ENCODE measurements around the gene KDM4B. TPM values are rescaled to one million over a fixed set of nuclear protein-coding genes. Genes with fewer than 3 reads are reported as not detected.

KDM4B gene
- total RNA-seq, 2 donors from 2014 or later: 49.1 to 54.0 TPM

DNA sequence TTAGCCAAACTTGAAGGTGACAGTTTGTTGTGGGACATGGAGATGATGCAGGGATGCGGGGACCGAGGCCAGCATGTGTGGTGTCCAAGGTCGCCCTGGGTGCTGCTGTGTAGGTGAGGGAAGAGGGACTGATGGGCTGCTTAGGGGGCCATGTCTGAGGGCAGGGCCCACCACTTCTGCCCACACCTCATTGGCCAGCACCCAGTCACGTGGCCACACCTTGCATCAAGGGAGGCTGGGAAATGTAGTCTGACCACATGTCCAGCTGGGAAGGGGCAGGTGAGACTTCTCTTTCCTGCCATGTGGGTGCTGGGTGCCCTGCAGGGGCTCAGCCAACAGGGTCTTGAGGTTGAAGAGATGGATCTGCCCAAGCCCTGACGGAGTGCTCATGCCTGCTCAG, 88.9 kb downstream of the KDM4B start:
- no peak overlapping the region for H3K4me3 ChIP-seq
- H3K36me3 ChIP-seq: peaks cover 10% of the 10 kb centered on the region
- no peak overlapping the region for H3K27ac ChIP-seq
- no peak for TF ChIP-seq CTCF (IDR thresholded peaks at IDR 0.05)
- no peaks in the 10 kb centered on the region for H3K27me3 ChIP-seq (replicated peaks; ENCODE audit: insufficient read depth)
- DNase-seq (ENCODE audit: low spot score) (no peak), ATAC-seq (ENCODE audit: insufficient number of reproducible peaks, low FRiP score, low read depth) (no peak)
- H3K4me1 ChIP-seq (ENCODE audit: control insufficient read depth in 1 of 2, low read depth in 2 of 2): peaks cover 0 to 16% of the 10 kb centered on the region in 2 donors
- peaks cover 5% of the 10 kb centered on the region for H3K9me3 ChIP-seq

DNA sequence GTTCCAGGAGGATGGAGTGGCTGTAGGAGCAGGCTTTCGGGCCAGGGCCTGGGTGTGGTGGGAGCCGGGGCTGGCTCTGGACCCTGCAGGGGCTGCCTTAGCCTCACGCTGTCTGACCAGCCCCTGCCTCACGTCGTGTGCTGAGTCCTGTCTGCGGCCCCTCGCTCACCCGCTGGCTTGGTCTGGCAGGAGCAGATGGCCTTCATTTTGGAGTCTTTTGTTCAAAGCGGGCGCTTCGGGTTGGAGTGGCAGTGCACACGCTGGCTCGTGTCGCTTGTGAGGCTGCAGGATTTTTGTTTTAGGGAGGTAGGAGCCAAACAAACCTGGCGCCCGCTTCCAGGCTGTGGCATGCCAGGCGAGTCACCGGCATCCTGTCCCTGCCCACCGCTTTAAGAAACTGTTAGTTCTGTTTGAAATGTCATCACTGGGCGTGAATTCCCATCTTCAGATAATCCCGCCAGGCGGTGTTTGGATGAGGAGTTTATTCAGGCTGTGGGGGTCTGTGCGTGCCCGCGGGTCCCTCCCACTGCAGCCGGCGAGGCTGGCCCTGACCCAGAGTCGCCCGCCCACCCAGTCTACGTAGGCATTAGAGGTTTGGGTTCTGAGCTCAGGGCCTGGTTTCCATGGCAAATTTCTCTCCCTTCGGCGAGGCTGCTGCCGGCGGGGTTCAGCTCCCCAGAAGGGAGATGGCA, 89.8 kb downstream of the KDM4B start:
- ATAC-seq (ENCODE audit: insufficient number of reproducible peaks, low FRiP score, low read depth): no peak
- peaks cover 5% of the 10 kb centered on the region for H3K9me3 ChIP-seq
- no peak for TF ChIP-seq CTCF (IDR thresholded peaks at IDR 0.05)
- H3K36me3 ChIP-seq: peaks cover 10% of the 10 kb centered on the region
- DNase-seq (ENCODE audit: low spot score): no peak
- peaks cover 0 to 16% of the 10 kb centered on the region in 2 donors for H3K4me1 ChIP-seq (ENCODE audit: control insufficient read depth in 1 of 2, low read depth in 2 of 2)
- no peak overlapping the region for H3K27ac ChIP-seq
- H3K27me3 ChIP-seq (replicated peaks; ENCODE audit: insufficient read depth): no peaks in the 10 kb centered on the region
- no peak overlapping the region for H3K4me3 ChIP-seq

DNA sequence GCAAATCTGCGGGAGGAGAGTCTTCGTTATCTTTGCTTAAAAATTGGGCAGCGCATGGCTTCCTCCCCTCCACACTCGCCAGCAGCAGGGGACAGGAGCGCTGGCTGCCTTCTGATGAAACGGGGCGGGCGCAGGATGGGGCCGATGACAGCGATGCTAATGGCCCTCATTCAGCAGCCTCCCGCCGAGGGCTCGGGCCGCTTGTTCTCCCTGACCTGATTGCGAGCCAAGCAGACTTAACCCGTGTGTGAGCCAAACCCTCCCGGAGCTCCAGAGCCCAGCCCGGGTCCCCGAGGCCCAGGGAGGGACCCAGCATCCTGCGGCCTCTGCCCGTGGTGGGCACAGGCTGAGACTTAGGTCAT, 90.3 kb downstream of the KDM4B start:
- TF ChIP-seq CTCF (IDR thresholded peaks at IDR 0.05): no peak
- H3K27me3 ChIP-seq (replicated peaks; ENCODE audit: insufficient read depth): no peaks in the 10 kb centered on the region
- H3K27ac ChIP-seq: no peak overlapping the region
- peaks cover 5% of the 10 kb centered on the region for H3K9me3 ChIP-seq
- ATAC-seq (ENCODE audit: insufficient number of reproducible peaks, low FRiP score, low read depth): no peak
- no peak for DNase-seq (ENCODE audit: low spot score)
- H3K4me3 ChIP-seq: no peak overlapping the region
- H3K36me3 ChIP-seq: peaks cover 10% of the 10 kb centered on the region
- H3K4me1 ChIP-seq (ENCODE audit: control insufficient read depth in 1 of 2, low read depth in 2 of 2): peaks cover 0 to 16% of the 10 kb centered on the region in 2 donors

GRCh38 chr19:5059793-5060192, 90.9 kb downstream of the KDM4B start:
- Histone ChIP-seq H3K27ac (no peak overlapping the region), H3K4me1 (ENCODE audit: control insufficient read depth in 1 of 2, low read depth in 2 of 2) (peaks cover 0 to 16% of the 10 kb centered on the region in 2 donors), H3K27me3 (replicated peaks; ENCODE audit: insufficient read depth) (no peaks in the 10 kb centered on the region), H3K9me3 (peaks cover 5% of the 10 kb centered on the region), H3K36me3 (peaks cover 10% of the 10 kb centered on the region), H3K4me3 (no peak overlapping the region)
- DNase-seq (ENCODE audit: low spot score): no peak
- no peak for TF ChIP-seq CTCF (IDR thresholded peaks at IDR 0.05)
- no peak for ATAC-seq (ENCODE audit: insufficient number of reproducible peaks, low FRiP score, low read depth)

GRCh38 chr19:5062195-5062594, 93.3 kb downstream of the KDM4B start:
- ATAC-seq (ENCODE audit: insufficient number of reproducible peaks, low FRiP score, low read depth): no peak
- Histone ChIP-seq H3K4me3 (no peak overlapping the region), H3K27me3 (replicated peaks; ENCODE audit: insufficient read depth) (no peaks in the 10 kb centered on the region), H3K27ac (no peak overlapping the region), H3K9me3 (peaks cover 5% of the 10 kb centered on the region), H3K4me1 (ENCODE audit: control insufficient read depth in 1 of 2, low read depth in 2 of 2) (peaks cover 0 to 16% of the 10 kb centered on the region in 2 donors), H3K36me3 (peaks cover 17% of the 10 kb centered on the region)
- DNase-seq (ENCODE audit: low spot score): no peak
- no peak for TF ChIP-seq CTCF (IDR thresholded peaks at IDR 0.05)

Measured in thoracic aorta (tissue), 2 donors.